Activated T-cell treated with anti-CD3 and anti-CD28 coated beads, Interleukin-2, amount 50 U/mL, for 24 hours (primary cell): ENCODE measurements around the gene FOXO3B.
"Not testable (repeated sequence)": the region's sequence is repeated elsewhere in the genome, so short reads cannot be mapped to it uniquely, and the experiment has no call there.

Source experiments
- DNase-seq: peaks from one replicate; pipeline ENCODE4 v3.0.0-alpha.2; 2020
- H3K27ac Mint-ChIP-seq: 2 replicates; pipeline ENCODE4 v1.8.0; 2020; ENCODE audit warnings: mild to moderate bottlenecking, mixed read lengths
- H3K27me3 Mint-ChIP-seq: 2 replicates; pipeline ENCODE4 v1.8.0; 2020; ENCODE audit warnings: mixed read lengths
- H3K36me3 Mint-ChIP-seq: 2 replicates; pipeline ENCODE4 v1.8.0; 2020; ENCODE audit warnings: low read depth, mixed read lengths
- H3K4me1 Mint-ChIP-seq: 2 replicates; pipeline ENCODE4 v1.8.0; 2020; ENCODE audit warnings: low read depth, mixed read lengths
- H3K4me3 Mint-ChIP-seq: 2 replicates; pipeline ENCODE4 v1.8.0; 2020; ENCODE audit warnings: mild to moderate bottlenecking, moderate library complexity, mixed read lengths
- H3K9me3 Mint-ChIP-seq: 2 replicates; pipeline ENCODE4 v1.8.0; 2020; ENCODE audit warnings: mixed read lengths

Gene FOXO3B

GRCh38 chr17:18672395-18673227 lies 9.5 kb downstream of the FOXO3B start:
- H3K4me3 Mint-ChIP-seq, DNase-seq, H3K27ac Mint-ChIP-seq, H3K27me3 Mint-ChIP-seq, H3K4me1 Mint-ChIP-seq: not testable (repeated sequence)
- H3K36me3 Mint-ChIP-seq, result peaks cover 67% of the 10 kb centered on the region
- peaks cover 18% of the 10 kb centered on the region for H3K9me3 Mint-ChIP-seq

GRCh38 chr17:18668625-18669024 lies 13.5 kb downstream of the FOXO3B start:
- not testable (repeated sequence) for H3K27ac Mint-ChIP-seq, H3K4me1 Mint-ChIP-seq, DNase-seq, H3K4me3 Mint-ChIP-seq, H3K27me3 Mint-ChIP-seq
- peaks cover 57% of the 10 kb centered on the region for H3K36me3 Mint-ChIP-seq
- H3K9me3 Mint-ChIP-seq, result peaks cover 14% of the 10 kb centered on the region

- Mint-ChIP-seq H3K36me3 (peaks cover 57% of the 10 kb centered on the region), H3K9me3 (peaks cover 21% of the 10 kb centered on the region)
- H3K4me1 Mint-ChIP-seq, H3K4me3 Mint-ChIP-seq, H3K27me3 Mint-ChIP-seq, DNase-seq, H3K27ac Mint-ChIP-seq: not testable (repeated sequence)
These were observed 14.6 kb downstream of the FOXO3B start for GRCh38 chr17:18667535-18667934.

- H3K27me3 Mint-ChIP-seq, H3K27ac Mint-ChIP-seq, H3K4me1 Mint-ChIP-seq, H3K4me3 Mint-ChIP-seq, DNase-seq: not testable (repeated sequence)
- Mint-ChIP-seq H3K36me3 (peaks cover 52% of the 10 kb centered on the region), H3K9me3 (peaks cover 28% of the 10 kb centered on the region)
These were observed 15.8 kb downstream of the FOXO3B start for GRCh38 chr17:18666326-18666725.

GRCh38 chr17:18661924-18662624 lies 20.0 kb downstream of the FOXO3B start:
- H3K4me3 Mint-ChIP-seq, H3K27me3 Mint-ChIP-seq, DNase-seq, H3K27ac Mint-ChIP-seq, H3K4me1 Mint-ChIP-seq: not testable (repeated sequence)
- Mint-ChIP-seq H3K9me3 (peaks cover 21% of the 10 kb centered on the region), H3K36me3 (peaks cover 21% of the 10 kb centered on the region)

GRCh38 chr17:18650094-18650493 lies 32.0 kb downstream of the FOXO3B start:
- DNase-seq, H3K36me3 Mint-ChIP-seq: not testable (repeated sequence)

GRCh38 chr17:18644291-18644690 lies 37.8 kb downstream of the FOXO3B start, which contains the start of gene TBC1D28:
TSS of gene TBC1D28 (minus strand) at chr17:18644391. CDS start at chr17:18641352, 3,039 bp downstream.
- H3K36me3 Mint-ChIP-seq, H3K9me3 Mint-ChIP-seq, H3K4me1 Mint-ChIP-seq: not testable (repeated sequence)

More at GRCh38 chr17:18650094-18650493, 32.0 kb downstream of the FOXO3B start:
- H3K9me3 Mint-ChIP-seq, H3K4me1 Mint-ChIP-seq, H3K27ac Mint-ChIP-seq, H3K4me3 Mint-ChIP-seq, H3K27me3 Mint-ChIP-seq: not testable (repeated sequence)

GRCh38 chr17:18643124-18643523 lies 39.0 kb downstream of the FOXO3B start:
- H3K9me3 Mint-ChIP-seq, H3K27ac Mint-ChIP-seq, H3K36me3 Mint-ChIP-seq, H3K4me3 Mint-ChIP-seq, DNase-seq, H3K4me1 Mint-ChIP-seq, H3K27me3 Mint-ChIP-seq: not testable (repeated sequence)

More at GRCh38 chr17:18644291-18644690, 37.8 kb downstream of the FOXO3B start, which contains the start of gene TBC1D28:
- H3K4me3 Mint-ChIP-seq, H3K27ac Mint-ChIP-seq, DNase-seq, H3K27me3 Mint-ChIP-seq: not testable (repeated sequence)

- not testable (repeated sequence) for H3K9me3 Mint-ChIP-seq, H3K4me1 Mint-ChIP-seq
- H3K27me3 Mint-ChIP-seq, result peaks cover 20% of the 10 kb centered on the region
These were observed 43.8 kb downstream of the FOXO3B start for GRCh38 chr17:18638357-18638756.

GRCh38 chr17:18636237-18636636 lies 45.9 kb downstream of the FOXO3B start:
- H3K9me3 Mint-ChIP-seq, H3K36me3 Mint-ChIP-seq, H3K4me1 Mint-ChIP-seq, H3K4me3 Mint-ChIP-seq, H3K27ac Mint-ChIP-seq, DNase-seq: not testable (repeated sequence)
- H3K27me3 Mint-ChIP-seq, result peaks cover 23% of the 10 kb centered on the region

More at GRCh38 chr17:18638357-18638756, 43.8 kb downstream of the FOXO3B start:
- H3K27ac Mint-ChIP-seq, DNase-seq, H3K36me3 Mint-ChIP-seq, H3K4me3 Mint-ChIP-seq: not testable (repeated sequence)

- H3K4me3 Mint-ChIP-seq, H3K4me1 Mint-ChIP-seq, H3K9me3 Mint-ChIP-seq, H3K27ac Mint-ChIP-seq, DNase-seq, H3K36me3 Mint-ChIP-seq: not testable (repeated sequence)
- peaks cover 23% of the 10 kb centered on the region for H3K27me3 Mint-ChIP-seq
These were observed 46.3 kb downstream of the FOXO3B start for GRCh38 chr17:18635773-18636172.

- not testable (repeated sequence) for DNase-seq, H3K36me3 Mint-ChIP-seq, H3K9me3 Mint-ChIP-seq, H3K4me1 Mint-ChIP-seq
- H3K27me3 Mint-ChIP-seq, result peaks cover 23% of the 10 kb centered on the region
- peak overlapping the region; percentile 18 for H3K27ac Mint-ChIP-seq
- H3K4me3 Mint-ChIP-seq, result peak overlapping the region; percentile 62
These were observed 47.4 kb downstream of the FOXO3B start for GRCh38 chr17:18634550-18635263.
